Measurements from ENCODE around the gene BCAN.

The BCAN gene, protein sequence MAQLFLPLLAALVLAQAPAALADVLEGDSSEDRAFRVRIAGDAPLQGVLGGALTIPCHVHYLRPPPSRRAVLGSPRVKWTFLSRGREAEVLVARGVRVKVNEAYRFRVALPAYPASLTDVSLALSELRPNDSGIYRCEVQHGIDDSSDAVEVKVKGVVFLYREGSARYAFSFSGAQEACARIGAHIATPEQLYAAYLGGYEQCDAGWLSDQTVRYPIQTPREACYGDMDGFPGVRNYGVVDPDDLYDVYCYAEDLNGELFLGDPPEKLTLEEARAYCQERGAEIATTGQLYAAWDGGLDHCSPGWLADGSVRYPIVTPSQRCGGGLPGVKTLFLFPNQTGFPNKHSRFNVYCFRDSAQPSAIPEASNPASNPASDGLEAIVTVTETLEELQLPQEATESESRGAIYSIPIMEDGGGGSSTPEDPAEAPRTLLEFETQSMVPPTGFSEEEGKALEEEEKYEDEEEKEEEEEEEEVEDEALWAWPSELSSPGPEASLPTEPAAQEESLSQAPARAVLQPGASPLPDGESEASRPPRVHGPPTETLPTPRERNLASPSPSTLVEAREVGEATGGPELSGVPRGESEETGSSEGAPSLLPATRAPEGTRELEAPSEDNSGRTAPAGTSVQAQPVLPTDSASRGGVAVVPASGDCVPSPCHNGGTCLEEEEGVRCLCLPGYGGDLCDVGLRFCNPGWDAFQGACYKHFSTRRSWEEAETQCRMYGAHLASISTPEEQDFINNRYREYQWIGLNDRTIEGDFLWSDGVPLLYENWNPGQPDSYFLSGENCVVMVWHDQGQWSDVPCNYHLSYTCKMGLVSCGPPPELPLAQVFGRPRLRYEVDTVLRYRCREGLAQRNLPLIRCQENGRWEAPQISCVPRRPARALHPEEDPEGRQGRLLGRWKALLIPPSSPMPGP

DNA sequence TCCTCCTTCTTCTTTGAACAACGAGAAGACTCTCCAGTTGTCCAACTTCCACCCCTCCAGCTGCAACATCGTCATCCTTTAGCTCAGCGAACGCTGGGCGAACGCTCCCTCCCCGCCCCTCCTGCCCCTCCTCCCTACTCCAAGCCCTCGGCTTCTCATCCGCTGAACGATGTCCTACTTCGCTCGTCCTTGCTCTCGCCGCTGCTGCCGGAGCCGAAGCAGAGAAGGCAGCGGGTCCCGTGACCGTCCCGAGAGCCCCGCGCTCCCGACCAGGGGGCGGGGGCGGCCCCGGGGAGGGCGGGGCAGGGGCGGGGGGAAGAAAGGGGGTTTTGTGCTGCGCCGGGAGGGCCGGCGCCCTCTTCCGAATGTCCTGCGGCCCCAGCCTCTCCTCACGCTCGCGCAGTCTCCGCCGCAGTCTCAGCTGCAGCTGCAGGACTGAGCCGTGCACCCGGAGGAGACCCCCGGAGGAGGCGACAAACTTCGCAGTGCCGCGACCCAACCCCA is at the start of gene BCAN:
Gene BCAN, plus strand, starts transcription at position 357 of the 504 bp plus-strand sequence. CDS start 3,938 bp downstream, outside the sequence.
- no peak for DNase-seq (ENCODE audit: low read depth, low spot score)
- H3K9me3 ChIP-seq (ENCODE audit: low read depth, low read length) = no peaks in the 10 kb centered on the region
- TF ChIP-seq EZH2 (IDR thresholded peaks at IDR 0.05) = no peak
- TF ChIP-seq POLR2AphosphoS5 (IDR thresholded peaks at IDR 0.05; ENCODE audit: borderline replicate concordance, low read depth, low read length) = no peak
- TF ChIP-seq FOXP2 (optimal IDR thresholded peaks at IDR 0.05; ENCODE audit: control extremely low read depth, extremely low read length, insufficient read depth) = no peak
- no peak within 1 kb of the TSS for H3K27ac ChIP-seq
- H3K9ac ChIP-seq (ENCODE audit: insufficient read length) = no peak within 1 kb of the TSS
- H3K4me3 ChIP-seq = no peak within 1 kb of the TSS
- no peaks in the 10 kb centered on the region for H3K36me3 ChIP-seq (ENCODE audit: insufficient read depth, low read length)

GRCh38 chr1:156592158-156592909 is 49.6 kb upstream of the BCAN start:
- Histone ChIP-seq H3K27ac (peak overlapping the region; percentile 62), H3K9ac (ENCODE audit: insufficient read length) (peak overlapping the region; percentile 93), H3K36me3 (ENCODE audit: insufficient read depth, low read length) (peaks cover 45% of the 10 kb centered on the region), H3K4me3 (peak overlapping the region; percentile 95), H3K9me3 (ENCODE audit: low read depth, low read length) (no peaks in the 10 kb centered on the region)
- DNase-seq (ENCODE audit: low read depth, low spot score) = no peak
- TF ChIP-seq EZH2 (IDR thresholded peaks at IDR 0.05) (no peak), POLR2AphosphoS5 (IDR thresholded peaks at IDR 0.05; ENCODE audit: borderline replicate concordance, low read depth, low read length) (peak; percentile 1), FOXP2 (optimal IDR thresholded peaks at IDR 0.05; ENCODE audit: control extremely low read depth, extremely low read length, insufficient read depth) (no peak)

DNA sequence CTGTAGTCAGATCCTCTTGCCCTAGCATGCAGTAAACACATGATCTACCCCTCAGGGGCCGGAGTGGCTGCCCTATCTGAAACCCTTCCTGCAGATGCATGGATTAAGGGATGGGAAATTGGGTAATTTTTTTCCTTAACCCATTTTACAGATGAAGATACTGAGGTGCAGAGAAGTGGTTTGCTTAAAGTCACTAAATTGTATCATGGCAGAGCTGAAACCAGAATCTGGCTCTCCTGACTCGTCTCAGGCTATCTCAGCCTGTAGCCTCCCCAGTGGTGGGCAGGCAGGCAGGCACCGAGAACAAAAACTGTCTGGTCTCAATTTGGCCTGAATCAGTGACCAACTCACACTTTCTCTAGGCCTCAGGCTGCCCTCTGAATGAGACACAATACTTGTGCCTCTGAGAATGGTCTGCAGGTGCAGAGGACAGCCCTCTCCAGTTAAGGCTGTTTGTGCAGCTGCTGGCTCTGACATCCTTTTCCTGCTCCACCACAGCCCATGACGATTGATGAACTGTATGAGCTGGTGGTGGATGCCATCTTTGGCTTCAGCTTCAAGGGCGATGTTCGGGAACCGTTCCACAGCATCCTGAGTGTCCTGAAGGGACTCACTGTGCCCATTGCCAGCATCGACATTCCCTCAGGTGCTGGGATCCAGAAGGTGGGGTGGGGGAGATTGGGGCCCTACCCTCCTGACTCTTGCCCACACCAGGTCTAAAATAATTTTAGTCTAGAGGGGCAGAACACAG is 48.8 kb upstream of the BCAN start:
- Histone ChIP-seq H3K27ac (no peak overlapping the region; the same call in 1 of the 2 replicates), H3K9ac (ENCODE audit: insufficient read length) (no peak overlapping the region), H3K4me3 (peak overlapping the region; percentile 95), H3K36me3 (ENCODE audit: insufficient read depth, low read length) (peaks cover 53% of the 10 kb centered on the region), H3K9me3 (ENCODE audit: low read depth, low read length) (no peaks in the 10 kb centered on the region)
- DNase-seq (ENCODE audit: low read depth, low spot score) = no peak
- TF ChIP-seq FOXP2 (optimal IDR thresholded peaks at IDR 0.05; ENCODE audit: control extremely low read depth, extremely low read length, insufficient read depth) (no peak), EZH2 (IDR thresholded peaks at IDR 0.05) (no peak), POLR2AphosphoS5 (IDR thresholded peaks at IDR 0.05; ENCODE audit: borderline replicate concordance, low read depth, low read length) (no peak)

DNA sequence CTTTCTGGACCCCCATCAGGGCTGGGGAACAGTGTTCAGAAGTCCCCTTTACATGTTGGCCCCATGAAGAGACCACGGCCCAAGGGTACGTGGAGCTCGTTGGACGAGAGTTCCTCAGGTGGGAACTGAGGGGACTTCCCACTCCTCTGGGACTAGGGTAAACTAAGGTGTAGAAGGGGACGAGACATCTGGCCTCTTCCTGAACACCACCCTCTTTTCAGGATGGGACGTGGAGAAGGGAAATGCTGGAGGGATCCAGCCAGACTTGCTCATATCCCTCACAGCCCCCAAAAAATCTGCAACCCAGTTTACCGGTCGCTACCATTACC is 48.3 kb upstream of the BCAN start:
- no peak overlapping the region for H3K9ac ChIP-seq (ENCODE audit: insufficient read length)
- no peaks in the 10 kb centered on the region for H3K9me3 ChIP-seq (ENCODE audit: low read depth, low read length)
- H3K36me3 ChIP-seq (ENCODE audit: insufficient read depth, low read length) = peaks cover 58% of the 10 kb centered on the region
- no peak for DNase-seq (ENCODE audit: low read depth, low spot score)
- no peak for TF ChIP-seq EZH2 (IDR thresholded peaks at IDR 0.05)
- no peak for TF ChIP-seq POLR2AphosphoS5 (IDR thresholded peaks at IDR 0.05; ENCODE audit: borderline replicate concordance, low read depth, low read length)
- TF ChIP-seq FOXP2 (optimal IDR thresholded peaks at IDR 0.05; ENCODE audit: control extremely low read depth, extremely low read length, insufficient read depth) = no peak
- no peak overlapping the region for H3K4me3 ChIP-seq
- H3K27ac ChIP-seq = no peak overlapping the region; the same call in 1 of the 2 replicates

DNA sequence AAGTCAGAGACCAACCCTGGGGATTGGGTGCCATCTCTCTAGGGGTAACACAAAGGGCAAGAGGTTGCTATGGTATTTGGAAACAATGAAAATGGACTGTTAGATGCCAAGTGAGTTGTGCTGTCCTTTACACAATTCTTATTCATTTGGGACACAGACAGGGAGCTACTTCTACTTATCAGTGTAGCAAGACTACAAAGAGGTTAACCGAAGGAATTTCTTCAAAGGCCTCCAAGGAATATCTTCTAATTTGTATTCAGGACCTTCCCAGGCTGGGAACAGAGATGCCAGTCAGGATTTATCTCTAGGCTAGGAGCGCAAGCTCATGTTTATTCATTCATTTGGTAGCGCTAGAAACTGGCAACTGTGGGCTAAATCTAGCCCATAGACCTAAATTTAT is 47.7 kb upstream of the BCAN start:
- peak overlapping the region; percentile 58 for H3K27ac ChIP-seq

DNA sequence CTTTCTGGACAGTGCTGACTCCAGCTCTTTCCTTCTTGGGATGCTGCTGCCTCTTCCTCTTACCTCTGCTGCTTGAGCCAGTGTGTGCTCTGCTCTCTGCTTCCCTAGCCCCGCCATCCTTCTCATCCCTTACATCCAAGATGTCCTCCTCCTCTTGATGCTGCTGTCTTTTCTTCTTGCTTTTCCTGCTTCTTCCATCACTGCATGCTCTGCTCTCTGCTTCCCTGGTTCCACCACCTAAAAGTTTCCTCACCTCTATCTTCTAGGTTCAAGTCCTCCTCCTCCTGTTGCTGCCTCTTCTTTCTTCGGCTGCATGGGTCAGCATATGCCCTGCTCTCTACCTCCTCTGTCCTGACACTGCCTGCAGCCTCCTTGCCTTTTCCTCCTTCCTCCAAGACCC is 46.9 kb upstream of the BCAN start:
- no peak overlapping the region for H3K4me3 ChIP-seq
- H3K9ac ChIP-seq (ENCODE audit: insufficient read length) = no peak overlapping the region
- peaks cover 64% of the 10 kb centered on the region for H3K36me3 ChIP-seq (ENCODE audit: insufficient read depth, low read length)
- DNase-seq (ENCODE audit: low read depth, low spot score) = no peak
- H3K9me3 ChIP-seq (ENCODE audit: low read depth, low read length) = no peaks in the 10 kb centered on the region
- peak overlapping the region; percentile 58; the same call in 1 of the 2 replicates for H3K27ac ChIP-seq
- TF ChIP-seq POLR2AphosphoS5 (IDR thresholded peaks at IDR 0.05; ENCODE audit: borderline replicate concordance, low read depth, low read length) (no peak; the same call in 1 of the 2 replicates), FOXP2 (optimal IDR thresholded peaks at IDR 0.05; ENCODE audit: control extremely low read depth, extremely low read length, insufficient read depth) (no peak), EZH2 (IDR thresholded peaks at IDR 0.05) (no peak)

More for the DNA sequence above, 47.7 kb upstream of the BCAN start:
- DNase-seq (ENCODE audit: low read depth, low spot score) = no peak
- Histone ChIP-seq H3K9ac (ENCODE audit: insufficient read length) (no peak overlapping the region), H3K4me3 (no peak overlapping the region), H3K9me3 (ENCODE audit: low read depth, low read length) (no peaks in the 10 kb centered on the region), H3K36me3 (ENCODE audit: insufficient read depth, low read length) (peaks cover 64% of the 10 kb centered on the region)
- TF ChIP-seq FOXP2 (optimal IDR thresholded peaks at IDR 0.05; ENCODE audit: control extremely low read depth, extremely low read length, insufficient read depth) (no peak), EZH2 (IDR thresholded peaks at IDR 0.05) (no peak), POLR2AphosphoS5 (IDR thresholded peaks at IDR 0.05; ENCODE audit: borderline replicate concordance, low read depth, low read length) (no peak; the same call in 1 of the 2 replicates)

- no peak overlapping the region for H3K4me3 ChIP-seq
- no peak for DNase-seq (ENCODE audit: low read depth, low spot score)
- H3K9me3 ChIP-seq (ENCODE audit: low read depth, low read length) = no peaks in the 10 kb centered on the region
- no peak overlapping the region for H3K27ac ChIP-seq
- no peak overlapping the region for H3K9ac ChIP-seq (ENCODE audit: insufficient read length)
- peaks cover 64% of the 10 kb centered on the region for H3K36me3 ChIP-seq (ENCODE audit: insufficient read depth, low read length)
- TF ChIP-seq FOXP2 (optimal IDR thresholded peaks at IDR 0.05; ENCODE audit: control extremely low read depth, extremely low read length, insufficient read depth) (no peak), EZH2 (IDR thresholded peaks at IDR 0.05) (no peak), POLR2AphosphoS5 (IDR thresholded peaks at IDR 0.05; ENCODE audit: borderline replicate concordance, low read depth, low read length) (no peak)
Observed at GRCh38 chr1:156596426-156596825, 45.5 kb upstream of the BCAN start.

Measured in SK-N-MC (cell line).